PFSK-1 (cell line): ENCODE measurements around the gene RALY.

Experiments used
- POLR2AphosphoS5 ChIP-seq: IDR thresholded peaks from 2 replicates; pipeline ENCODE4 v1.6.1; 2012; ENCODE audit warnings: low read depth, mild to moderate bottlenecking, control low read depth, low read length, moderate library complexity
- TAF1 ChIP-seq: IDR thresholded peaks from 2 replicates; pipeline ENCODE4 v1.6.1; 2012; ENCODE audit warnings: low read length, control low read depth, borderline replicate concordance; ENCODE audit not compliant: insufficient read depth

DNA sequence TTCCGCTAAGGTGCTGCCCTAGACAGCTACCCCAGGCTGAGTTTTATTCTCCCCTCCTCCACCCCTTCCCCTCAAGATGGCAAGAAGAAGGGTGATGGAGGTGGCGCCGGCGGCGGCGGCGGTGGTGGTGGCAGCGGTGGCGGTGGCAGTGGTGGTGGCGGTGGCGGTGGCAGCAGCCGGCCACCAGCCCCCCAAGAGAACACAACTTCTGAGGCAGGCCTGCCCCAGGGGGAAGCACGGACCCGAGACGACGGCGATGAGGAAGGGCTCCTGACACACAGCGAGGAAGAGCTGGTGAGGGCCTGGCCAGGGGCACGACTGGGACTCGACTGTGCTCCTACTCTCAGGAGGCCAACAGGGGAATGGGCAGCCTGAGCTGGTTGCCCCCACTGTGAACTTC, 83.2 kb downstream of the RALY start:
- no peak for TF ChIP-seq POLR2AphosphoS5
- no peak for TF ChIP-seq TAF1
